ENCODE measurements around the gene FBXW7. TPM values are rescaled to one million over a fixed set of nuclear protein-coding genes. Genes with fewer than 3 reads are reported as not detected.

FBXW7 gene
- total and polyA plus RNA-seq, 2 experiments from 2014 or later: 19.7 to 67.7 TPM

GRCh38 chr4:152455311-152455710 lies 80.6 kb downstream of the FBXW7 start:
- no peak for TF ChIP-seq CTCF (IDR thresholded peaks at IDR 0.05; ENCODE audit: low read depth, low read length)
- DNase-seq (ENCODE audit: low read depth in 1 of 2, low spot score in 1 of 2): no peak
- no peaks in the 10 kb centered on the region for H3K4me1 ChIP-seq (ENCODE audit: low read depth)

GRCh38 chr4:152454398-152455011 lies 81.4 kb downstream of the FBXW7 start:
- peak; percentile 73 for TF ChIP-seq CTCF (IDR thresholded peaks at IDR 0.05; ENCODE audit: low read depth, low read length)
- DNase-seq (ENCODE audit: low read depth in 1 of 2, low spot score in 1 of 2): peak in 1 of 2 donors; percentile 51

More at GRCh38 chr4:152455311-152455710, 80.6 kb downstream of the FBXW7 start:
- Histone ChIP-seq H3K4me3 (no peak overlapping the region), H3K27me3 (no peaks in the 10 kb centered on the region), H3K36me3 (no peaks in the 10 kb centered on the region), H3K9me3 (ENCODE audit: low read depth) (no peaks in the 10 kb centered on the region), H3K27ac (no peak overlapping the region)

GRCh38 chr4:152451496-152451895 lies 84.4 kb downstream of the FBXW7 start:
- no peaks in the 10 kb centered on the region for H3K36me3 ChIP-seq
- no peak for DNase-seq (ENCODE audit: low read depth in 1 of 2, low spot score in 1 of 2)
- H3K9me3 ChIP-seq (ENCODE audit: low read depth): no peaks in the 10 kb centered on the region
- TF ChIP-seq CTCF (IDR thresholded peaks at IDR 0.05; ENCODE audit: low read depth, low read length): no peak
- no peaks in the 10 kb centered on the region for H3K27me3 ChIP-seq
- H3K4me3 ChIP-seq: no peak overlapping the region
- peaks cover 14% of the 10 kb centered on the region for H3K4me1 ChIP-seq (ENCODE audit: low read depth)
- no peak overlapping the region for H3K27ac ChIP-seq

More at GRCh38 chr4:152454398-152455011, 81.4 kb downstream of the FBXW7 start:
- Histone ChIP-seq H3K27me3 (no peaks in the 10 kb centered on the region), H3K36me3 (no peaks in the 10 kb centered on the region), H3K4me1 (ENCODE audit: low read depth) (no peaks in the 10 kb centered on the region), H3K27ac (no peak overlapping the region), H3K4me3 (no peak overlapping the region), H3K9me3 (ENCODE audit: low read depth) (no peaks in the 10 kb centered on the region)

- H3K27me3 ChIP-seq: no peaks in the 10 kb centered on the region
- no peak overlapping the region for H3K27ac ChIP-seq
- peaks cover 14% of the 10 kb centered on the region for H3K4me1 ChIP-seq (ENCODE audit: low read depth)
- DNase-seq (ENCODE audit: low read depth in 1 of 2, low spot score in 1 of 2): no peak
- no peaks in the 10 kb centered on the region for H3K36me3 ChIP-seq
- no peak for TF ChIP-seq CTCF (IDR thresholded peaks at IDR 0.05; ENCODE audit: low read depth, low read length)
- no peaks in the 10 kb centered on the region for H3K9me3 ChIP-seq (ENCODE audit: low read depth)
- no peak overlapping the region for H3K4me3 ChIP-seq
Measured at GRCh38 chr4:152448854-152449253, 87.0 kb downstream of the FBXW7 start.

- Histone ChIP-seq H3K4me1 (ENCODE audit: low read depth) (peaks cover 14% of the 10 kb centered on the region), H3K4me3 (no peak overlapping the region), H3K36me3 (no peaks in the 10 kb centered on the region), H3K27ac (no peak overlapping the region), H3K27me3 (no peaks in the 10 kb centered on the region), H3K9me3 (ENCODE audit: low read depth) (no peaks in the 10 kb centered on the region)
- no peak for TF ChIP-seq CTCF (IDR thresholded peaks at IDR 0.05; ENCODE audit: low read depth, low read length)
- peak in 1 of 2 donors; percentile 49 for DNase-seq (ENCODE audit: low read depth in 1 of 2, low spot score in 1 of 2)
Measured at GRCh38 chr4:152448038-152448707, 87.7 kb downstream of the FBXW7 start.
